Keratinocyte (primary cell): ENCODE results near the gene MPO. TPM values are rescaled to one million over a fixed set of nuclear protein-coding genes. Genes with fewer than 3 reads are reported as not detected.

Source experiments
- DNase-seq: peaks from one replicate; pipeline ENCODE4 v3.0.0-alpha.2; 2011; ENCODE audit warnings: low read depth, missing footprints, low spot score
- FAIRE-seq: peaks from 2 replicates; lab custom pipeline; 2011; peaks lifted over from hg19 to GRCh38; lab: Jason Lieb, UNC
- H2AFZ ChIP-seq: 2 replicates; pipeline ENCODE4 v1.6.0; 2012; ENCODE audit warnings: low read length, control low read depth, inconsistent platforms; ENCODE audit not compliant: control insufficient read depth
- H3K27ac ChIP-seq: 2 replicates; pipeline ENCODE4 v1.5.1; 2011; ENCODE audit warnings: low read length; ENCODE audit not compliant: control insufficient read depth, insufficient read depth
- H3K27me3 ChIP-seq: 3 replicates; pipeline ENCODE4 v1.6.0; 2011; ENCODE audit warnings: low read length; ENCODE audit not compliant: control insufficient read depth, insufficient read depth; ENCODE audit errors: extremely low read depth
- H3K36me3 ChIP-seq, 2 experiments: 2 replicates in 1 of 2; 3 replicates in 1 of 2; pipeline ENCODE4 v1.5.1; 2011; ENCODE audit warnings: low read length in 2 of 2, mild to moderate bottlenecking in 1 of 2; ENCODE audit not compliant: control insufficient read depth in 2 of 2, insufficient read depth in 2 of 2; ENCODE audit errors: extremely low read depth in 1 of 2
- H3K4me1 ChIP-seq: 3 replicates; pipeline ENCODE4 v1.5.1; 2011; ENCODE audit warnings: low read length; ENCODE audit not compliant: control insufficient read depth, insufficient read depth; ENCODE audit errors: extremely low read depth
- H3K4me2 ChIP-seq: 3 replicates; pipeline ENCODE4 v1.6.0; 2011; ENCODE audit warnings: low read depth, low read length; ENCODE audit not compliant: control insufficient read depth, insufficient read depth; ENCODE audit errors: extremely low read depth
- H3K4me3 ChIP-seq, 3 experiments: fragments of 200-600 bp in 1 of 3; sonication (generic) in 1 of 3; 2 replicates in 2 of 3; 3 replicates in 1 of 3; pipeline ENCODE4 v1.5.1; 2011 to 2016; ENCODE audit warnings: low read length in 3 of 3, mild to moderate bottlenecking in 3 of 3, control low read depth in 2 of 3, inconsistent platforms in 1 of 3, low read depth in 1 of 3, mixed read lengths in 1 of 3, mixed run types in 1 of 3, moderate library complexity in 1 of 3; ENCODE audit not compliant: control insufficient read depth in 2 of 3, insufficient read depth in 2 of 3; ENCODE audit errors: extremely low read depth in 1 of 3
- H3K79me2 ChIP-seq: 2 replicates; pipeline ENCODE4 v1.6.0; 2012; ENCODE audit warnings: low read length; ENCODE audit not compliant: control insufficient read depth, insufficient read depth
- H3K9ac ChIP-seq: 3 replicates; pipeline ENCODE4 v1.6.0; 2011; ENCODE audit warnings: low read length; ENCODE audit not compliant: control insufficient read depth, insufficient read depth; ENCODE audit errors: extremely low read depth
- H3K9me1 ChIP-seq: 3 replicates; pipeline ENCODE4 v1.6.0; 2011; ENCODE audit warnings: low read length; ENCODE audit not compliant: control insufficient read depth, insufficient read depth; ENCODE audit errors: extremely low read depth
- H3K9me3 ChIP-seq: 2 replicates; pipeline ENCODE4 v1.5.1; 2012; ENCODE audit warnings: low read depth, low read length; ENCODE audit not compliant: control insufficient read depth
- H4K20me1 ChIP-seq: 3 replicates; pipeline ENCODE4 v1.6.0; 2011; ENCODE audit warnings: low read length; ENCODE audit not compliant: control insufficient read depth, insufficient read depth; ENCODE audit errors: extremely low read depth
- EZH2 ChIP-seq: IDR thresholded peaks from one replicate; pipeline ENCODE4 v1.6.1; 2012; ENCODE audit warnings: inconsistent platforms, mild to moderate bottlenecking, low read length, moderate library complexity
- dilution Hi-C: fragments of 300-500 bp; cut with MboI; formaldehyde crosslinking; loops from one replicate; pipeline ENCODE4 v1.7.0; 2020; ENCODE audit warnings: low sequenced_read_pairs; ENCODE audit not compliant: extremely low pct_ligation_motif_present
- polyA plus RNA-seq, 5 experiments: library from polyadenylated mRNA; depleted of rRNA in 3 of 5; stranded (reverse) in 3 of 5; stranded (forward) in 1 of 5; unstranded in 1 of 5; fragments of >200 nt; gene quantifications; 1 replicate in 1 of 5; 2 replicates in 3 of 5; 3 replicates in 1 of 5; pipeline versions ENCODE4 v1.2.1 to v1.2.3, GENCODE V29; 2011 to 2012; ENCODE audit warnings: missing spikeins in 2 of 5, low read depth in 1 of 5, low replicate concordance in 1 of 5
- TF ChIP-seq, protein P1 (sequence below), 3 experiments: IDR thresholded peaks in 1 of 3; conservative IDR thresholded peaks in 1 of 3; optimal IDR thresholded peaks in 1 of 3; 2 replicates in 2 of 3; 3 replicates in 1 of 3; pipeline versions ENCODE3 to v1.5.1; 2011; ENCODE audit warnings: low read length in 3 of 3, mild to moderate bottlenecking in 3 of 3, moderate library complexity in 2 of 3, control low read depth in 1 of 3, inconsistent platforms in 1 of 3; ENCODE audit not compliant: insufficient read depth in 2 of 3; ENCODE audit errors: extremely low read depth in 1 of 3

The MPO gene
- polyA plus RNA-seq, 1 donor (not counting 4 experiments of a cell fraction or from before 2014, with no cell fraction given) = not detected

- Histone ChIP-seq H3K79me2 (no peaks in the 10 kb centered on the region), H3K27ac (no peak overlapping the region), H3K9ac (no peak overlapping the region), H3K27me3 (no peaks in the 10 kb centered on the region), H3K4me3 (no peak overlapping the region), H3K9me3 (no peaks in the 10 kb centered on the region), H4K20me1 (no peaks in the 10 kb centered on the region), H3K36me3 (no peaks in the 10 kb centered on the region), H3K4me2 (no peak overlapping the region), H3K9me1 (no peaks in the 10 kb centered on the region), H3K4me1 (no peaks in the 10 kb centered on the region), H2AFZ (no peak overlapping the region)
- TF ChIP-seq, protein P1, sequence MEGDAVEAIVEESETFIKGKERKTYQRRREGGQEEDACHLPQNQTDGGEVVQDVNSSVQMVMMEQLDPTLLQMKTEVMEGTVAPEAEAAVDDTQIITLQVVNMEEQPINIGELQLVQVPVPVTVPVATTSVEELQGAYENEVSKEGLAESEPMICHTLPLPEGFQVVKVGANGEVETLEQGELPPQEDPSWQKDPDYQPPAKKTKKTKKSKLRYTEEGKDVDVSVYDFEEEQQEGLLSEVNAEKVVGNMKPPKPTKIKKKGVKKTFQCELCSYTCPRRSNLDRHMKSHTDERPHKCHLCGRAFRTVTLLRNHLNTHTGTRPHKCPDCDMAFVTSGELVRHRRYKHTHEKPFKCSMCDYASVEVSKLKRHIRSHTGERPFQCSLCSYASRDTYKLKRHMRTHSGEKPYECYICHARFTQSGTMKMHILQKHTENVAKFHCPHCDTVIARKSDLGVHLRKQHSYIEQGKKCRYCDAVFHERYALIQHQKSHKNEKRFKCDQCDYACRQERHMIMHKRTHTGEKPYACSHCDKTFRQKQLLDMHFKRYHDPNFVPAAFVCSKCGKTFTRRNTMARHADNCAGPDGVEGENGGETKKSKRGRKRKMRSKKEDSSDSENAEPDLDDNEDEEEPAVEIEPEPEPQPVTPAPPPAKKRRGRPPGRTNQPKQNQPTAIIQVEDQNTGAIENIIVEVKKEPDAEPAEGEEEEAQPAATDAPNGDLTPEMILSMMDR (optimal IDR thresholded peaks at IDR 0.05 in 1 of 3, IDR thresholded peaks at IDR 0.05 in 1 of 3, conservative IDR thresholded peaks at IDR 0.05 in 1 of 3; ENCODE audit: extremely low read depth in 1 of 3, insufficient read depth in 2 of 3, low read length in 3 of 3) = no peak
- TF ChIP-seq EZH2 = no peak
- dilution Hi-C loops = no loop called here
- DNase-seq = no peak
- no peak for FAIRE-seq
These were observed 49.1 kb downstream of the MPO start for GRCh38 chr17:58231641-58232040.

GRCh38 chr17:58229881-58230280, 50.9 kb downstream of the MPO start:
- no peak for FAIRE-seq

More at GRCh38 chr17:58229881-58230280, 50.9 kb downstream of the MPO start:
- H3K36me3 ChIP-seq = no peaks in the 10 kb centered on the region
- DNase-seq = no peak
- H3K4me2 ChIP-seq = no peak overlapping the region
- no peak overlapping the region for H3K27ac ChIP-seq
- no peak overlapping the region for H3K9ac ChIP-seq
- no peaks in the 10 kb centered on the region for H4K20me1 ChIP-seq
- no peak overlapping the region for H3K4me3 ChIP-seq
- no peak overlapping the region for H2AFZ ChIP-seq
- H3K4me1 ChIP-seq = no peaks in the 10 kb centered on the region
- H3K9me3 ChIP-seq = no peaks in the 10 kb centered on the region
- H3K27me3 ChIP-seq = no peaks in the 10 kb centered on the region
- H3K9me1 ChIP-seq = no peaks in the 10 kb centered on the region
- dilution Hi-C loops = no loop called here
- H3K79me2 ChIP-seq = no peaks in the 10 kb centered on the region
- TF ChIP-seq, protein P1 (optimal IDR thresholded peaks at IDR 0.05 in 1 of 3, IDR thresholded peaks at IDR 0.05 in 1 of 3, conservative IDR thresholded peaks at IDR 0.05 in 1 of 3; ENCODE audit: extremely low read depth in 1 of 3, insufficient read depth in 2 of 3, low read length in 3 of 3) = no peak
- no peak for TF ChIP-seq EZH2
